Measurements from ENCODE around the gene DRAXIN. TPM values are rescaled to one million over a fixed set of nuclear protein-coding genes. Genes with fewer than 3 reads are reported as not detected.

The DRAXIN gene
- total RNA-seq, 1 donor from 2014 or later = 0.07 TPM

- Mint-ChIP-seq H3K36me3 (ENCODE audit: low read depth) (peaks cover 6% of the 10 kb centered on the region), H3K27me3 (ENCODE audit: low read depth) (peaks cover 10% of the 10 kb centered on the region), H3K4me1 (ENCODE audit: low read depth) (peaks cover 5% of the 10 kb centered on the region), H3K9me3 (no peaks in the 10 kb centered on the region), H3K4me3 (ENCODE audit: low read depth) (no peak overlapping the region), H3K27ac (no peak overlapping the region)
- DNase-seq (ENCODE audit: low spot score) = no peak
- intact Hi-C loops (cut with micrococcal nuclease) = no loop called here
These were observed 62.2 kb downstream of the DRAXIN start for GRCh38 chr1:11753555-11754208.

DNA sequence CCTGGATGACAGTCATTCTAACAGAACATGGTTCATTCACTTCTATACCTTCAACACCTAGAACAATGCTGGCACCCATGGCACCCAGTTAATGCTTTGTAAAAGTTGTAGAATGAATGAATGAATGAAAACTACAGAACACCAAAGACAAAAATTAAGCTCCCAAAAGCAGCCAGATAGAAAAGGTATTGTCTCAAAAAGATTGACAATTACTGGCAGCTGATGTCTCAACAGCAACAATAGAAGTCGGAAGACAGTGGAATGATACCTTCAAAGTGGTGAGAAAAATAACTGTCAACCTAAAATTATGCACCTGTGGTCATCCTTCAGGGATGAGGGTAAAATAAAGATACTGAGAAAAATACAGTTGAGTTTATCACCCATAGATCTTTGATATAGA is 65.5 kb downstream of the DRAXIN start:
- H3K4me1 Mint-ChIP-seq (ENCODE audit: low read depth) = no peaks in the 10 kb centered on the region
- intact Hi-C loops (cut with micrococcal nuclease) = no loop called here
- H3K9me3 Mint-ChIP-seq = no peaks in the 10 kb centered on the region
- no peak overlapping the region for H3K27ac Mint-ChIP-seq
- no peak for DNase-seq (ENCODE audit: low spot score)
- no peak overlapping the region for H3K4me3 Mint-ChIP-seq (ENCODE audit: low read depth)
- H3K36me3 Mint-ChIP-seq (ENCODE audit: low read depth) = no peaks in the 10 kb centered on the region
- H3K27me3 Mint-ChIP-seq (ENCODE audit: low read depth) = peaks cover 16% of the 10 kb centered on the region

- no peaks in the 10 kb centered on the region for H3K4me1 Mint-ChIP-seq (ENCODE audit: low read depth)
- H3K9me3 Mint-ChIP-seq = no peaks in the 10 kb centered on the region
- H3K27me3 Mint-ChIP-seq (ENCODE audit: low read depth) = peaks cover 27% of the 10 kb centered on the region
- DNase-seq (ENCODE audit: low spot score) = no peak
- H3K27ac Mint-ChIP-seq = no peak overlapping the region
- no peaks in the 10 kb centered on the region for H3K36me3 Mint-ChIP-seq (ENCODE audit: low read depth)
- intact Hi-C loops (cut with micrococcal nuclease) = no loop called here
- H3K4me3 Mint-ChIP-seq (ENCODE audit: low read depth) = no peak overlapping the region
These were observed 68.3 kb downstream of the DRAXIN start for GRCh38 chr1:11759791-11760190.

GRCh38 chr1:11761285-11761684 is 69.8 kb downstream of the DRAXIN start:
- H3K9me3 Mint-ChIP-seq = no peaks in the 10 kb centered on the region
- DNase-seq (ENCODE audit: low spot score) = no peak
- no peaks in the 10 kb centered on the region for H3K36me3 Mint-ChIP-seq (ENCODE audit: low read depth)
- no peak overlapping the region for H3K27ac Mint-ChIP-seq
- H3K4me1 Mint-ChIP-seq (ENCODE audit: low read depth) = no peaks in the 10 kb centered on the region
- intact Hi-C loops (cut with micrococcal nuclease) = no loop called here
- peaks cover 23% of the 10 kb centered on the region for H3K27me3 Mint-ChIP-seq (ENCODE audit: low read depth)
- H3K4me3 Mint-ChIP-seq (ENCODE audit: low read depth) = no peak overlapping the region

DNA sequence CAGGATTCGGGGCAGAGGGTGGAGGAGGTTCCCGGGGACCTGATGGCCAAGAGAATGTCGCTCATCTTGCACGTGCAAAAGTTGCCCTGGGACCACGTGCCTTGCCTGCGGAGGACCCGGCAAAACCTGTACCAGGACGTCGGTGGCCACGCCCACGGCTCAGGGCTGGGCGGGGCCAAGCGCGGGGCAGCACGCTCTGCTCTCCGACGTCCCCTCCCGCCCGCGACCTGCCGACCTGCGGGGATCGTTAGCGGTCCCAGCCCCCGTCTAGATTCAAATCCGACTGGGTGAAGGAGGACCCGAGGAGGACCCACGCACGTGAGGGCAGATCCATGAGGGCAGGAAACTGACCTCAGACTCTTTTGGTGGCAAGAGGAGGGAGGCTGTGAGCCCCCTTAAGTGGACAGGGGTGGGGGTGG is 70.5 kb downstream of the DRAXIN start, which contains the start of gene C1orf167:
C1orf167 (plus strand) TSS at position 206 of the 419 bp plus-strand sequence. CDS start 2,208 bp downstream, outside the sequence.
- intact Hi-C loops (cut with micrococcal nuclease) = no loop called here
- H3K4me1 Mint-ChIP-seq (ENCODE audit: low read depth) = no peaks in the 10 kb centered on the region

DNA sequence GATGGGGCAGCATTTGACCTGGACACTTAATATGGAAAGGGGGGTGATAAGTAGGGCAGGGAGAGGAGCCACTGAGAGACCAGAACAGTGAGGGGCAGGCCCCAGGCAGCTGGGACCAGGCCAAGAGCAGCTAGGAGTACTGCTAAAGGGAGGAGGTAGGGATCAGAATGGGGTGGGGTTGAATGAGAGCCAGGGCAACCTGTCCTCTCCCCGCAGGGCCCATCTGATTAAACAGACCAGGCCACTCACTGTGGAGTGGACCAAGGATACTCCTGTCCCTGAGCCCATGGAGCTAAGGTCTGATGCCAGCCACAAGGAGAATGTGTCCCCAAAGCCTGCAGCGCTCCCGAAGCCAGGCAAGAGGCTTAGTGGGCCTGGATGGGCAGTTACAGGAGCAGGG is 72.6 kb downstream of the DRAXIN start:
- intact Hi-C loops (cut with micrococcal nuclease) = no loop called here
- Mint-ChIP-seq H3K4me3 (ENCODE audit: low read depth) (no peak overlapping the region), H3K4me1 (ENCODE audit: low read depth) (no peaks in the 10 kb centered on the region), H3K9me3 (no peaks in the 10 kb centered on the region), H3K36me3 (ENCODE audit: low read depth) (no peaks in the 10 kb centered on the region), H3K27ac (no peak overlapping the region), H3K27me3 (ENCODE audit: low read depth) (peaks cover 17% of the 10 kb centered on the region)
- DNase-seq (ENCODE audit: low spot score) = no peak

More for the DNA sequence above, 70.5 kb downstream of the DRAXIN start, which contains the start of gene C1orf167:
- Mint-ChIP-seq H3K27me3 (ENCODE audit: low read depth) (peaks cover 20% of the 10 kb centered on the region), H3K9me3 (no peaks in the 10 kb centered on the region), H3K27ac (no peak within 1 kb of the TSS), H3K36me3 (ENCODE audit: low read depth) (no peaks in the 10 kb centered on the region), H3K4me3 (ENCODE audit: low read depth) (no peak within 1 kb of the TSS)
- DNase-seq (ENCODE audit: low spot score) = peak; percentile 22

GRCh38 chr1:11764519-11764918 is 73.0 kb downstream of the DRAXIN start:
- H3K27ac Mint-ChIP-seq = no peak overlapping the region
- H3K9me3 Mint-ChIP-seq = no peaks in the 10 kb centered on the region
- no peaks in the 10 kb centered on the region for H3K36me3 Mint-ChIP-seq (ENCODE audit: low read depth)
- peaks cover 17% of the 10 kb centered on the region for H3K27me3 Mint-ChIP-seq (ENCODE audit: low read depth)
- DNase-seq (ENCODE audit: low spot score) = no peak
- H3K4me3 Mint-ChIP-seq (ENCODE audit: low read depth) = no peak overlapping the region
- no peaks in the 10 kb centered on the region for H3K4me1 Mint-ChIP-seq (ENCODE audit: low read depth)
- intact Hi-C loops (cut with micrococcal nuclease) = no loop called here

GRCh38 chr1:11765661-11766428 is 74.3 kb downstream of the DRAXIN start:
- DNase-seq (ENCODE audit: low spot score) = no peak
- Mint-ChIP-seq H3K9me3 (no peaks in the 10 kb centered on the region), H3K27me3 (ENCODE audit: low read depth) (peaks cover 14% of the 10 kb centered on the region), H3K4me1 (ENCODE audit: low read depth) (no peaks in the 10 kb centered on the region), H3K4me3 (ENCODE audit: low read depth) (no peak overlapping the region), H3K27ac (no peak overlapping the region), H3K36me3 (ENCODE audit: low read depth) (no peaks in the 10 kb centered on the region)
- intact Hi-C loops (cut with micrococcal nuclease) = no loop called here

DNA sequence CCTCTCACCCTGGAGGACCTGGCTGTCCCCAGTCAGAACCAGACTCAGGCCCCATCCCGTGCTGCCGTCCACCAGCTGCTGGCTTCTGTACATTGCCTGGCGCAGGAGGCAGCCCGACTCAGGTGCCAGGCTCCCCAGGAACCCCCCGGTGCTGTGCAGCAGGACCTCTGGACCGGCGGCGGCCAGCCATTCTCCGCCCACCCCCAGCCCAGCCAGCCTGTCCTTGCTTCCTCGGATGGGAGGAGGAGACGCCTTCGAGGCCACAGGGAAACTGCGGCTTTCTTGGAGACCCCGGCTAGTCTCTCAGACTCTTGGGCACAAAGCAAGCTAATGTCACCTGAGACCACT is 74.9 kb downstream of the DRAXIN start:
- H3K4me3 Mint-ChIP-seq (ENCODE audit: low read depth) = no peak overlapping the region
- H3K27me3 Mint-ChIP-seq (ENCODE audit: low read depth) = peaks cover 11% of the 10 kb centered on the region
- no peaks in the 10 kb centered on the region for H3K4me1 Mint-ChIP-seq (ENCODE audit: low read depth)
- no peaks in the 10 kb centered on the region for H3K9me3 Mint-ChIP-seq
- no peak for DNase-seq (ENCODE audit: low spot score)
- H3K36me3 Mint-ChIP-seq (ENCODE audit: low read depth) = no peaks in the 10 kb centered on the region
- no peak overlapping the region for H3K27ac Mint-ChIP-seq
- intact Hi-C loops (cut with micrococcal nuclease) = no loop called here

- H3K4me3 Mint-ChIP-seq (ENCODE audit: low read depth) = no peak overlapping the region
- intact Hi-C loops (cut with micrococcal nuclease) = no loop called here
These were observed 76.6 kb downstream of the DRAXIN start for GRCh38 chr1:11767922-11768704.

GRCh38 chr1:11768821-11769220 is 77.3 kb downstream of the DRAXIN start:
- Mint-ChIP-seq H3K27ac (no peak overlapping the region), H3K36me3 (ENCODE audit: low read depth) (no peaks in the 10 kb centered on the region), H3K9me3 (no peaks in the 10 kb centered on the region), H3K27me3 (ENCODE audit: low read depth) (no peaks in the 10 kb centered on the region), H3K4me3 (ENCODE audit: low read depth) (no peak overlapping the region), H3K4me1 (ENCODE audit: low read depth) (no peaks in the 10 kb centered on the region)
- no peak for DNase-seq (ENCODE audit: low spot score)
- intact Hi-C loops (cut with micrococcal nuclease) = no loop called here

More at GRCh38 chr1:11767922-11768704, 76.6 kb downstream of the DRAXIN start:
- no peak for DNase-seq (ENCODE audit: low spot score)
- Mint-ChIP-seq H3K27ac (no peak overlapping the region), H3K9me3 (no peaks in the 10 kb centered on the region), H3K4me1 (ENCODE audit: low read depth) (no peaks in the 10 kb centered on the region), H3K36me3 (ENCODE audit: low read depth) (no peaks in the 10 kb centered on the region), H3K27me3 (ENCODE audit: low read depth) (peaks cover 4% of the 10 kb centered on the region)

- Mint-ChIP-seq H3K4me3 (ENCODE audit: low read depth) (no peak overlapping the region), H3K4me1 (ENCODE audit: low read depth) (no peaks in the 10 kb centered on the region), H3K27ac (no peak overlapping the region), H3K27me3 (ENCODE audit: low read depth) (no peaks in the 10 kb centered on the region), H3K36me3 (ENCODE audit: low read depth) (no peaks in the 10 kb centered on the region), H3K9me3 (no peaks in the 10 kb centered on the region)
- DNase-seq (ENCODE audit: low spot score) = no peak
- intact Hi-C loops (cut with micrococcal nuclease) = no loop called here
These were observed 77.8 kb downstream of the DRAXIN start for GRCh38 chr1:11769274-11769673.

DNA sequence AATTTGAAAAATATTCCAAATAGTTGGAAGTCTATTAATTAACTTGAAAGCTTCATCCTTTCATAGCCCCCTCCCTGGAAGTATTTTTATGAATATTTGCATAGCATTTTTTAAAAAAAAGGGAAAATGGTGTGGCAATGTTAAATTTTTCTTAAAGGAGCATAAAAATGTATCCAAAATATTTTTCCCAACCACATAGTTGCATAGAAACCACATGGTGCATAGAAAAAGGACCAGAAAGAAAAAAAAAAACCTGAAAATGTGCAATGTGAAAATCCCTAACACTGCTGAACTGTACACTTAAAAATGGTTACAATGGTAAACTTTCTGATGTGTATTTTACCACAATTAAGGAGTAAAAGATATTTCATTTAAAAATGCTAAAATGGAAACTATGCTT is 78.5 kb downstream of the DRAXIN start:
- no peaks in the 10 kb centered on the region for H3K36me3 Mint-ChIP-seq (ENCODE audit: low read depth)
- no peak overlapping the region for H3K27ac Mint-ChIP-seq
- H3K4me3 Mint-ChIP-seq (ENCODE audit: low read depth) = no peak overlapping the region
- H3K4me1 Mint-ChIP-seq (ENCODE audit: low read depth) = no peaks in the 10 kb centered on the region
- intact Hi-C loops (cut with micrococcal nuclease) = no loop called here
- DNase-seq (ENCODE audit: low spot score) = no peak
- H3K9me3 Mint-ChIP-seq = no peaks in the 10 kb centered on the region
- H3K27me3 Mint-ChIP-seq (ENCODE audit: low read depth) = no peaks in the 10 kb centered on the region

All from activated T-helper 2 cell treated with anti-CD3 and anti-CD28 coated beads, Interferon-gamma antibody, Interleukin-2, Interleukin-4, amounts not matched to agents 10 μg/mL and 5 μg/mL and 100 μg/mL, durations not matched to agents 14 hours and 24 hours and 36 hours (primary cell).